IgD-negative memory B cell (primary cell): ENCODE measurements around the gene NME3. TPM values are rescaled to one million over a fixed set of nuclear protein-coding genes. Genes with fewer than 3 reads are reported as not detected.

Source experiments
- H3K27ac Mint-ChIP-seq, 3 donors: one replicate each; pipeline ENCODE4 v1.8.0; 2020 to 2022; ENCODE audit warnings: mild to moderate bottlenecking in 3 of 3, mixed read lengths in 3 of 3, moderate library complexity in 1 of 3
- H3K27me3 Mint-ChIP-seq: one replicate; pipeline ENCODE4 v1.8.0; 2021; ENCODE audit warnings: mixed read lengths
- H3K36me3 Mint-ChIP-seq: one replicate; pipeline ENCODE4 v1.8.0; 2020; ENCODE audit warnings: mild to moderate bottlenecking, mixed read lengths
- H3K4me1 Mint-ChIP-seq, 3 donors: one replicate each; pipeline ENCODE4 v1.8.0; 2020 to 2022; ENCODE audit warnings: mixed read lengths in 3 of 3, mild to moderate bottlenecking in 1 of 3
- H3K4me3 Mint-ChIP-seq, 4 donors: one replicate each; pipeline ENCODE4 v1.8.0; 2020 to 2022; ENCODE audit warnings: mild to moderate bottlenecking in 4 of 4, mixed read lengths in 4 of 4, moderate library complexity in 3 of 4
- H3K9me3 Mint-ChIP-seq, 3 donors: one replicate each; pipeline ENCODE4 v1.8.0; 2020 to 2021; ENCODE audit warnings: mixed read lengths in 3 of 3, mild to moderate bottlenecking in 1 of 3
- polyA plus RNA-seq: library from polyadenylated mRNA; unstranded; fragments of 300-500 nt; fragmentation: Illumina TruSeq; gene quantifications from one replicate; pipeline ENCODE4 v1.2.3, GENCODE V29; 2021

The NME3 gene
- polyA plus RNA-seq, 1 donor from 2014 or later: 66.1 TPM

- H3K27me3 Mint-ChIP-seq: no peaks in the 10 kb centered on the region
- H3K9me3 Mint-ChIP-seq: no peaks in the 10 kb centered on the region
- H3K4me1 Mint-ChIP-seq: peaks cover 0 to 6% (median 2%) of the 10 kb centered on the region in 3 donors
- H3K27ac Mint-ChIP-seq: no peak overlapping the region
- H3K36me3 Mint-ChIP-seq: peaks cover 2% of the 10 kb centered on the region
- H3K4me3 Mint-ChIP-seq: peak overlapping the region in 3 of 4 donors; percentile 5 to 72 (median 66)
These were observed 17.4 kb upstream of the NME3 start for GRCh38 chr16:1788708-1789100.

- Mint-ChIP-seq H3K4me3 (peak overlapping the region in 2 of 4 donors; percentile 5 to 66), H3K27me3 (no peaks in the 10 kb centered on the region), H3K9me3 (no peaks in the 10 kb centered on the region), H3K27ac (no peak overlapping the region), H3K36me3 (peaks cover 2% of the 10 kb centered on the region), H3K4me1 (peaks cover 0 to 6% (median 5%) of the 10 kb centered on the region in 3 donors)
These were observed 16.9 kb upstream of the NME3 start for GRCh38 chr16:1788095-1788707.

- Mint-ChIP-seq H3K4me3 (no peak overlapping the region), H3K36me3 (peaks cover 2% of the 10 kb centered on the region), H3K9me3 (no peaks in the 10 kb centered on the region), H3K27me3 (no peaks in the 10 kb centered on the region), H3K4me1 (peaks cover 0 to 6% (median 5%) of the 10 kb centered on the region in 3 donors), H3K27ac (no peak overlapping the region)
These were observed 16.2 kb upstream of the NME3 start for GRCh38 chr16:1787322-1788094.

- no peak overlapping the region for H3K27ac Mint-ChIP-seq
- peaks cover 2% of the 10 kb centered on the region for H3K36me3 Mint-ChIP-seq
- no peaks in the 10 kb centered on the region for H3K27me3 Mint-ChIP-seq
- H3K4me3 Mint-ChIP-seq: no peak overlapping the region
- no peaks in the 10 kb centered on the region for H3K9me3 Mint-ChIP-seq
- H3K4me1 Mint-ChIP-seq: peaks cover 0 to 6% (median 5%) of the 10 kb centered on the region in 3 donors
These were observed 15.6 kb upstream of the NME3 start for GRCh38 chr16:1787056-1787321.

- Mint-ChIP-seq H3K27me3 (no peaks in the 10 kb centered on the region), H3K4me1 (peaks cover 0 to 9% (median 9%) of the 10 kb centered on the region in 3 donors), H3K9me3 (no peaks in the 10 kb centered on the region), H3K4me3 (no peak overlapping the region), H3K36me3 (peaks cover 2% of the 10 kb centered on the region), H3K27ac (no peak overlapping the region)
These were observed 15.1 kb upstream of the NME3 start for GRCh38 chr16:1786242-1787055.

- H3K4me3 Mint-ChIP-seq: peak overlapping the region in 1 of 4 donors; percentile 81
- no peaks in the 10 kb centered on the region for H3K9me3 Mint-ChIP-seq
- H3K36me3 Mint-ChIP-seq: peaks cover 2% of the 10 kb centered on the region
- no peaks in the 10 kb centered on the region for H3K27me3 Mint-ChIP-seq
- no peak overlapping the region for H3K27ac Mint-ChIP-seq
- H3K4me1 Mint-ChIP-seq: peaks cover 0 to 13% (median 9%) of the 10 kb centered on the region in 3 donors
These were observed 14.5 kb upstream of the NME3 start for GRCh38 chr16:1785846-1786170.

GRCh38 chr16:1784977-1785845, 13.9 kb upstream of the NME3 start:
- Mint-ChIP-seq H3K4me1 (peaks cover 0 to 13% (median 9%) of the 10 kb centered on the region in 3 donors), H3K27me3 (no peaks in the 10 kb centered on the region), H3K9me3 (no peaks in the 10 kb centered on the region)

GRCh38 chr16:1782408-1783264, 11.3 kb upstream of the NME3 start, which contains the start of the genes NUBP2 and SPSB3:
NUBP2 (plus strand) TSS chr16:1782960; CDS start chr16:1783021, 61 bp downstream.
SPSB3 (minus strand) TSS chr16:1782571; CDS start chr16:1781483, 1,088 bp downstream.
- Mint-ChIP-seq H3K27ac (peak within 1 kb of the TSS; percentile 67 to 93 (median 87)), H3K4me1 (peaks cover 0 to 13% (median 5%) of the 10 kb centered on the region in 3 donors), H3K9me3 (no peaks in the 10 kb centered on the region), H3K27me3 (no peaks in the 10 kb centered on the region), H3K36me3 (no peaks in the 10 kb centered on the region), H3K4me3 (peak within 1 kb of the TSS; percentile 90 to 96 (median 94))

More at GRCh38 chr16:1784977-1785845, 13.9 kb upstream of the NME3 start:
- peak overlapping the region in 1 of 3 donors; percentile 53 for H3K27ac Mint-ChIP-seq
- peak overlapping the region in 3 of 4 donors; percentile 67 to 81 (median 74) for H3K4me3 Mint-ChIP-seq
- peaks cover 2% of the 10 kb centered on the region for H3K36me3 Mint-ChIP-seq

- peak overlapping the region; percentile 39 to 87 (median 67) for H3K27ac Mint-ChIP-seq
These were observed 10.5 kb upstream of the NME3 start for GRCh38 chr16:1781758-1782407.

GRCh38 chr16:1781254-1781653, 9.9 kb upstream of the NME3 start:
- peak overlapping the region; percentile 23 to 74 (median 67) for H3K27ac Mint-ChIP-seq
- no peaks in the 10 kb centered on the region for H3K36me3 Mint-ChIP-seq
- H3K4me1 Mint-ChIP-seq: peaks cover 0 to 15% (median 5%) of the 10 kb centered on the region in 3 donors
- no peaks in the 10 kb centered on the region for H3K27me3 Mint-ChIP-seq
- H3K4me3 Mint-ChIP-seq: peak overlapping the region; percentile 83 to 94 (median 88)
- H3K9me3 Mint-ChIP-seq: no peaks in the 10 kb centered on the region

More at GRCh38 chr16:1781758-1782407, 10.5 kb upstream of the NME3 start:
- Mint-ChIP-seq H3K4me3 (peak overlapping the region; percentile 83 to 94 (median 91)), H3K36me3 (no peaks in the 10 kb centered on the region), H3K9me3 (no peaks in the 10 kb centered on the region), H3K27me3 (no peaks in the 10 kb centered on the region), H3K4me1 (peaks cover 0 to 13% (median 5%) of the 10 kb centered on the region in 3 donors)

- Mint-ChIP-seq H3K9me3 (no peaks in the 10 kb centered on the region), H3K4me1 (peaks cover 0 to 15% (median 5%) of the 10 kb centered on the region in 3 donors), H3K4me3 (peak overlapping the region in 3 of 4 donors; percentile 32 to 85 (median 83)), H3K36me3 (no peaks in the 10 kb centered on the region), H3K27ac (peak overlapping the region in 2 of 3 donors; percentile 67 to 74), H3K27me3 (no peaks in the 10 kb centered on the region)
These were observed 9.3 kb upstream of the NME3 start for GRCh38 chr16:1780677-1781072.

GRCh38 chr16:1779741-1780676, 8.7 kb upstream of the NME3 start:
- no peaks in the 10 kb centered on the region for H3K36me3 Mint-ChIP-seq
- H3K4me1 Mint-ChIP-seq: peaks cover 0 to 13% (median 4%) of the 10 kb centered on the region in 3 donors
- peak overlapping the region in 1 of 3 donors; percentile 74 for H3K27ac Mint-ChIP-seq
- peak overlapping the region; percentile 30 to 65 (median 42) for H3K4me3 Mint-ChIP-seq
- H3K27me3 Mint-ChIP-seq: no peaks in the 10 kb centered on the region
- H3K9me3 Mint-ChIP-seq: no peaks in the 10 kb centered on the region
